Fibroblast of lung (primary cell): ENCODE measurements around the gene FAM107A. TPM values are rescaled to one million over a fixed set of nuclear protein-coding genes. Genes with fewer than 3 reads are reported as not detected.

Experiments used
- DNase-seq, 2 donors: peaks; one replicate each; pipeline versions ENCODE4 v3.0.0 to v3.0.0-alpha.2; 2010; ENCODE audit warnings: low read depth in 2 of 2
- H2AFZ ChIP-seq: 2 replicates; pipeline ENCODE4 v1.5.1; 2012; ENCODE audit warnings: low read length, control low read depth, inconsistent platforms
- H3K27ac ChIP-seq: 2 replicates; pipeline ENCODE4 v1.5.1; 2011; ENCODE audit warnings: low read length, control low read depth; ENCODE audit not compliant: insufficient read depth
- H3K27me3 ChIP-seq: 2 replicates; pipeline ENCODE4 v1.5.1; 2011; ENCODE audit warnings: mild to moderate bottlenecking, low read length; ENCODE audit not compliant: control insufficient read depth, insufficient read depth
- H3K36me3 ChIP-seq: 2 replicates; pipeline ENCODE4 v1.5.1; 2011; ENCODE audit warnings: low read length; ENCODE audit not compliant: control insufficient read depth, insufficient read depth
- H3K4me1 ChIP-seq: 2 replicates; pipeline ENCODE4 v1.5.1; 2011; ENCODE audit warnings: low read length; ENCODE audit not compliant: control insufficient read depth, insufficient read depth; ENCODE audit errors: extremely low read depth
- H3K4me2 ChIP-seq: 2 replicates; pipeline ENCODE4 v1.5.1; 2011; ENCODE audit warnings: low read length, control low read depth; ENCODE audit not compliant: insufficient read depth; ENCODE audit errors: extremely low read depth
- H3K4me3 ChIP-seq, 4 experiments: fragments of 200-600 bp in 1 of 4; sonication (generic) in 1 of 4; replicated peaks in 1 of 4; 2 replicates each; pipeline ENCODE4 v1.5.1; 2011 to 2016; ENCODE audit warnings: low read length in 4 of 4, low read depth in 3 of 4, mild to moderate bottlenecking in 3 of 4, control low read depth in 2 of 4, inconsistent platforms in 1 of 4, mixed read lengths in 1 of 4; ENCODE audit not compliant: insufficient read depth in 1 of 4; ENCODE audit errors: control extremely low read depth in 1 of 4
- H3K79me2 ChIP-seq: 2 replicates; pipeline ENCODE4 v1.5.1; 2012; ENCODE audit warnings: mild to moderate bottlenecking, low read length, inconsistent platforms; ENCODE audit not compliant: control insufficient read depth, insufficient read depth
- H3K9ac ChIP-seq: 2 replicates; pipeline ENCODE4 v1.5.1; 2011; ENCODE audit warnings: mild to moderate bottlenecking, low read length, control low read depth; ENCODE audit not compliant: insufficient read depth
- H3K9me3 ChIP-seq: 2 replicates; pipeline ENCODE4 v1.5.1; 2012; ENCODE audit warnings: low read depth, low read length; ENCODE audit not compliant: control insufficient read depth, insufficient read depth
- H4K20me1 ChIP-seq: 2 replicates; pipeline ENCODE4 v1.5.1; 2011; ENCODE audit warnings: low read length; ENCODE audit not compliant: control insufficient read depth, insufficient read depth; ENCODE audit errors: extremely low read depth
- EZH2 ChIP-seq: IDR thresholded peaks from 2 replicates; pipeline ENCODE4 v1.5.1; 2012; ENCODE audit warnings: low read length, control low read depth, mild to moderate bottlenecking; ENCODE audit errors: missing control alignments
- polyA plus RNA-seq, 2 donors: library from polyadenylated mRNA; depleted of rRNA in 1 of 2; stranded (reverse) in 1 of 2; unstranded in 1 of 2; fragments of >200 nt; gene quantifications; 2 replicates each; pipeline ENCODE4 v1.2.1, GENCODE V29; 2011 to 2012; ENCODE audit warnings: missing spikeins in 1 of 2
- total RNA-seq: library from RNA; depleted of rRNA; stranded (reverse); fragments of >200 nt; gene quantifications from 2 replicates; pipeline ENCODE4 v1.2.1, GENCODE V29; 2014
- TF ChIP-seq, protein P1 (sequence below), 2 donors: IDR thresholded peaks in 1 of 2; conservative IDR thresholded peaks in 1 of 2; 1 replicate in 1 of 2; 2 replicates in 1 of 2; pipeline ENCODE4 v1.5.1; 2011 to 2012; ENCODE audit warnings: low read length in 2 of 2, control low read depth in 1 of 2, inconsistent platforms in 1 of 2, low read depth in 1 of 2, mild to moderate bottlenecking in 1 of 2

FAM107A gene
- total and polyA plus RNA-seq, 2 donors (not counting 1 experiment from before 2014, with no cell fraction given) = under 0.01 to 0.16 TPM

DNA sequence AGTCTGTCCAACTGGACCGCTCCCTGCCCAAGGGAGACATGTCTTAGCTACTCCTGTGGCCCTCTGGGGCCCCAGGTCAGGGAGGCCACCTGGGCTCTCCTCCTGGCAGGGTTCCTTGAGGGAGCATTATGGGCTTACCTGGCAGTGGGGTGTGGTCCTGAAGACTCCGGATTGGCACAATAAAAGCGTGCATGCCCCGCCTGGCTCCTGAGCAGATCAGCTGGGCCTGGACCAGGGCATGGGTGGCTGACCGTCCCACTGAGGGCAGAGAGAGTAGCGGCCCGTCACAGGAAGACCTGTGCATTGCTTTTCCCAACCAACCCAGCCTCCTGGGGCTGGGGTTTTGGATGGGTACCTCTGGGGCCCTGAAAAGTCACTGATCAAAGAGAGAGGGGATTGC lies 45.6 kb downstream of the FAM107A start:
- H3K27ac ChIP-seq = no peak overlapping the region
- H4K20me1 ChIP-seq = no peaks in the 10 kb centered on the region

DNA sequence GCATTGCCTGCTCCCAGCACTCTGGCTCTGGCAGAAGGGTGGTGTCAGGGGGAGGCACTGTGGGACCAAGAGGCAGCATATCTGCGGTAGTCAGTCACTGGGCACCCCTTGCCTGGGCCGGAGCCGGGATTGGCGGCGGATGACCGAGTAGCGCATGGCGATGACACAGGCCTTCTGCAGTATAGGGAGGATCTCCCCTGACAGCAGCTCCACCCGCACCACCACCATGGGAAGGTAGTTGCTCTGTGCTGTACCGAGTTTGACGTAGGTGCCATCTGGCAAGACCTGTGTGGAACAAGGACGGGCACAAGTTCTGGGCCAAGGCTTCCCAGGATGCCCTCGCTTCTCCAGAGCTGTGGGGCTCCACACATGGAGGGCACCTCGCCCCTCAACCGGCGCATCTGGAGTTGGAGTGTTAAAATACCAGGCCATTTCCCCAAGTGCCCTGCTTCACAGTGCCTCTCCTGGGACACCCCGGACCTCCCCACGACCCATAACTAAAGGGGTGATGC lies 46.8 kb downstream of the FAM107A start:
- no peaks in the 10 kb centered on the region for H4K20me1 ChIP-seq
- DNase-seq = no peak
- no peak overlapping the region for H2AFZ ChIP-seq
- no peak overlapping the region for H3K27ac ChIP-seq
- H3K4me1 ChIP-seq = peaks cover 6% of the 10 kb centered on the region
- no peak overlapping the region for H3K9ac ChIP-seq
- no peak overlapping the region for H3K4me2 ChIP-seq
- TF ChIP-seq, protein P1, sequence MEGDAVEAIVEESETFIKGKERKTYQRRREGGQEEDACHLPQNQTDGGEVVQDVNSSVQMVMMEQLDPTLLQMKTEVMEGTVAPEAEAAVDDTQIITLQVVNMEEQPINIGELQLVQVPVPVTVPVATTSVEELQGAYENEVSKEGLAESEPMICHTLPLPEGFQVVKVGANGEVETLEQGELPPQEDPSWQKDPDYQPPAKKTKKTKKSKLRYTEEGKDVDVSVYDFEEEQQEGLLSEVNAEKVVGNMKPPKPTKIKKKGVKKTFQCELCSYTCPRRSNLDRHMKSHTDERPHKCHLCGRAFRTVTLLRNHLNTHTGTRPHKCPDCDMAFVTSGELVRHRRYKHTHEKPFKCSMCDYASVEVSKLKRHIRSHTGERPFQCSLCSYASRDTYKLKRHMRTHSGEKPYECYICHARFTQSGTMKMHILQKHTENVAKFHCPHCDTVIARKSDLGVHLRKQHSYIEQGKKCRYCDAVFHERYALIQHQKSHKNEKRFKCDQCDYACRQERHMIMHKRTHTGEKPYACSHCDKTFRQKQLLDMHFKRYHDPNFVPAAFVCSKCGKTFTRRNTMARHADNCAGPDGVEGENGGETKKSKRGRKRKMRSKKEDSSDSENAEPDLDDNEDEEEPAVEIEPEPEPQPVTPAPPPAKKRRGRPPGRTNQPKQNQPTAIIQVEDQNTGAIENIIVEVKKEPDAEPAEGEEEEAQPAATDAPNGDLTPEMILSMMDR (conservative IDR thresholded peaks at IDR 0.05 in 1 of 2, IDR thresholded peaks at IDR 0.05 in 1 of 2; ENCODE audit: low read depth in 1 of 2, low read length in 2 of 2) = no peak
- TF ChIP-seq EZH2 = no peak
- H3K27me3 ChIP-seq = no peaks in the 10 kb centered on the region
- H3K9me3 ChIP-seq = no peaks in the 10 kb centered on the region
- H3K79me2 ChIP-seq = no peaks in the 10 kb centered on the region
- no peak overlapping the region for H3K4me3 ChIP-seq
- no peaks in the 10 kb centered on the region for H3K36me3 ChIP-seq

More for the DNA sequence above, 45.6 kb downstream of the FAM107A start:
- H3K4me1 ChIP-seq = peaks cover 7% of the 10 kb centered on the region
- no peaks in the 10 kb centered on the region for H3K9me3 ChIP-seq
- H3K4me2 ChIP-seq = no peak overlapping the region
- no peak overlapping the region for H3K9ac ChIP-seq
- H3K4me3 ChIP-seq = no peak overlapping the region
- no peaks in the 10 kb centered on the region for H3K79me2 ChIP-seq
- DNase-seq = no peak
- no peaks in the 10 kb centered on the region for H3K36me3 ChIP-seq
- H3K27me3 ChIP-seq = no peaks in the 10 kb centered on the region
- TF ChIP-seq, protein P1 (conservative IDR thresholded peaks at IDR 0.05 in 1 of 2, IDR thresholded peaks at IDR 0.05 in 1 of 2; ENCODE audit: low read depth in 1 of 2, low read length in 2 of 2) = no peak
- TF ChIP-seq EZH2 = no peak
- no peak overlapping the region for H2AFZ ChIP-seq

DNA sequence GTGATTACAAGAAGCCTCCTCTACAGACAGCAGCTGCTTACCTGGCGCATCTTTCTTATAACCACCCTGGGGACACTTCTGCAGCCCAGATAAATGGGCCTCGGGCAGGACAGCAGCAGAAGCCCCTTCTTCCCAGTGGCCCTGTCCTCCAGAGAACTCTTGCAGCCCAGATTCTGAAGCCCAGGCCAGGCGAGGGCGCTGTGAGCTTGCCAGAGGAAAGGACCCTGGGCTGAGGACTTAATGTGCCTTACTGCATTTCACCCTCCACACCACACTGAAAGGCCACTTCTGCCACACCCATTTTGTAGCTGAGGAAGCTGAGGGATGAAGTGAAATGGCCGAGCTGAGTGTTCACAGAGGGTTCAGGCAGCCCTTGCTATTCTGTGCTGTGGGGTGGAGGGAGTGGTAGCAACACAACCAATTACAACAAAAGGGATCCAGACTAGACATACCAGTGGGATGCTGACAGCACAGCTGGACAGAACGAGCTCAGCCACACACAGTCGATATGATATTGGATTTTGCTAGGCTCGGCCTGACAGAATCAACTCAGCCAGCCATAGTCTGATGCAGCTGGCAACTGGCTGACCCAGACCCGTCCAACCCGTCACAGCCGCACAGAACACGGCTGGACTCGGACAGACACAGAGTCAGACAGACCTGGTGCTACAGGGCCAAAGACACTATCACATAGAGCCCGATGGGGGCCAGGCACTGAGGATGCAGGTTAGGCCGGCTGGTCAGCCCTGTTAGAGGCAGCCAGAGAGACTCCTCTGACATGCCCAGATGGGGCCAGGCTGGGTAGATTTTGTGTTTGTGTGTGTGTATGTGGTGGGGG lies 47.5 kb downstream of the FAM107A start:
- DNase-seq = no peak
- no peaks in the 10 kb centered on the region for H3K9me3 ChIP-seq
- no peaks in the 10 kb centered on the region for H3K79me2 ChIP-seq
- H3K27ac ChIP-seq = no peak overlapping the region
- no peaks in the 10 kb centered on the region for H4K20me1 ChIP-seq
- no peak overlapping the region for H2AFZ ChIP-seq
- H3K9ac ChIP-seq = no peak overlapping the region
- H3K4me3 ChIP-seq = no peak overlapping the region
- H3K36me3 ChIP-seq = no peaks in the 10 kb centered on the region
- no peaks in the 10 kb centered on the region for H3K27me3 ChIP-seq
- TF ChIP-seq, protein P1 (conservative IDR thresholded peaks at IDR 0.05 in 1 of 2, IDR thresholded peaks at IDR 0.05 in 1 of 2; ENCODE audit: low read depth in 1 of 2, low read length in 2 of 2) = peak; percentile 22 to 35
- TF ChIP-seq EZH2 = no peak
- H3K4me1 ChIP-seq = peaks cover 6% of the 10 kb centered on the region
- no peak overlapping the region for H3K4me2 ChIP-seq
